Skeletal muscle cell (primary cell): ENCODE results near the gene DENND1A.
"Not testable (repeated sequence)": the region's sequence is repeated elsewhere in the genome, so short reads cannot be mapped to it uniquely, and the experiment has no call there.

Source experiments
- DNase-seq: peaks from one replicate; pipeline ENCODE4 v3.0.0-alpha.2; 2010; ENCODE audit warnings: low read depth
- H3K4me3 ChIP-seq: 2 replicates; pipeline ENCODE4 v1.5.1; 2011; ENCODE audit warnings: low read depth, mild to moderate bottlenecking, control low read depth, low read length, moderate library complexity

DENND1A gene

GRCh38 chr9:123753016-123753415 lies 176.9 kb downstream of the DENND1A start:
- DNase-seq: no peak
- no peak overlapping the region for H3K4me3 ChIP-seq

- DNase-seq: no peak
- H3K4me3 ChIP-seq: no peak overlapping the region
These were observed 180.2 kb downstream of the DENND1A start for GRCh38 chr9:123749580-123750202.

- no peak for DNase-seq
- no peak overlapping the region for H3K4me3 ChIP-seq
These were observed 183.2 kb downstream of the DENND1A start for GRCh38 chr9:123746765-123747164.

GRCh38 chr9:123745933-123746332 lies 184.0 kb downstream of the DENND1A start:
- no peak overlapping the region for H3K4me3 ChIP-seq
- DNase-seq: no peak

GRCh38 chr9:123745451-123745850 lies 184.5 kb downstream of the DENND1A start:
- no peak for DNase-seq
- no peak overlapping the region for H3K4me3 ChIP-seq

GRCh38 chr9:123743737-123744136 lies 186.2 kb downstream of the DENND1A start:
- no peak overlapping the region for H3K4me3 ChIP-seq
- no peak for DNase-seq

GRCh38 chr9:123742009-123742767 lies 187.7 kb downstream of the DENND1A start:
- no peak overlapping the region for H3K4me3 ChIP-seq
- DNase-seq: peak; percentile 58

GRCh38 chr9:123741214-123741613 lies 188.7 kb downstream of the DENND1A start:
- no peak overlapping the region for H3K4me3 ChIP-seq
- no peak for DNase-seq

- no peak overlapping the region for H3K4me3 ChIP-seq
- no peak for DNase-seq
These were observed 190.0 kb downstream of the DENND1A start for GRCh38 chr9:123739902-123740301.

- no peak overlapping the region for H3K4me3 ChIP-seq
- DNase-seq: no peak
These were observed 190.5 kb downstream of the DENND1A start for GRCh38 chr9:123739387-123739786.

GRCh38 chr9:123738648-123739047 lies 191.3 kb downstream of the DENND1A start:
- no peak for DNase-seq
- H3K4me3 ChIP-seq: no peak overlapping the region

GRCh38 chr9:123735376-123735775 lies 194.6 kb downstream of the DENND1A start:
- no peak for DNase-seq
- H3K4me3 ChIP-seq: no peak overlapping the region

GRCh38 chr9:123728571-123728970 lies 201.4 kb downstream of the DENND1A start:
- not testable (repeated sequence) for DNase-seq, H3K4me3 ChIP-seq

- DNase-seq: no peak
- no peak overlapping the region for H3K4me3 ChIP-seq
These were observed 202.6 kb downstream of the DENND1A start for GRCh38 chr9:123727332-123727731.

GRCh38 chr9:123725389-123725788 lies 204.5 kb downstream of the DENND1A start:
- DNase-seq: no peak
- no peak overlapping the region for H3K4me3 ChIP-seq

- no peak overlapping the region for H3K4me3 ChIP-seq
- no peak for DNase-seq
These were observed 205.6 kb downstream of the DENND1A start for GRCh38 chr9:123724211-123724796.

- no peak overlapping the region for H3K4me3 ChIP-seq
- no peak for DNase-seq
These were observed 206.6 kb downstream of the DENND1A start for GRCh38 chr9:123723135-123723875.

- no peak for DNase-seq
- H3K4me3 ChIP-seq: no peak overlapping the region
These were observed 207.5 kb downstream of the DENND1A start for GRCh38 chr9:123722378-123722777.

- H3K4me3 ChIP-seq: no peak overlapping the region
- no peak for DNase-seq
These were observed 211.7 kb downstream of the DENND1A start for GRCh38 chr9:123718188-123718587.

GRCh38 chr9:123717581-123718175 lies 212.2 kb downstream of the DENND1A start:
- H3K4me3 ChIP-seq: no peak overlapping the region
- DNase-seq: no peak
